A549 (cell line): ENCODE results near the gene POMT2. TPM values are rescaled to one million over a fixed set of nuclear protein-coding genes. Genes with fewer than 3 reads are reported as not detected.

ENCODE experiments used
- ATAC-seq, 2 experiments: fragments of 200-7000 bp in 1 of 2; fragments of >200 bp in 1 of 2; cut with Nextera tagmentation in 1 of 2; cut with Tn5 transposase in 1 of 2; 3 replicates each; pipeline versions ENCODE4 v1.8.0 to v1.9.1; 2018 to 2020; ENCODE audit warnings: mild to moderate bottlenecking in 1 of 2, moderate library complexity in 1 of 2
- CTCF ChIA-PET: fragments of 300-600 bp; sonication (Branson Sonifier 250); formaldehyde crosslinking; extraction: SDS; loops from one replicate; lab custom pipeline; 2021; ENCODE audit warnings: antibody characterized with exemption, inconsistent platforms; lab: Yijun Ruan, JAX
- POLR2A ChIA-PET: fragments of 350-600 bp; formaldehyde crosslinking; extraction: SDS; loops from one replicate; lab custom pipeline; 2021; ENCODE audit warnings: antibody characterized with exemption, inconsistent platforms; lab: Yijun Ruan, JAX
- DNase-seq, 2 experiments: peaks; one replicate each; pipeline versions ENCODE4 v3.0.0 to v3.0.0-alpha.2; 2011 to 2016; ENCODE audit warnings: low read depth in 1 of 2, low spot score in 1 of 2
- FAIRE-seq: peaks from 2 replicates; lab custom pipeline; 2011; peaks lifted over from hg19 to GRCh38; lab: Jason Lieb, UNC
- H3K27ac ChIP-seq, 2 experiments: fragments of >200 bp; sonication (Bioruptor Twin); formaldehyde crosslinking; 3 replicates each; pipeline ENCODE4 v1.5.1; 2016 to 2017
- H3K4me1 ChIP-seq: fragments of >200 bp; sonication (Bioruptor Twin); formaldehyde crosslinking; 3 replicates; pipeline ENCODE4 v1.6.1; 2016
- H3K4me2 ChIP-seq: fragments of >200 bp; sonication (Bioruptor Twin); formaldehyde crosslinking; 3 replicates; pipeline ENCODE4 v1.6.1; 2016
- H3K4me3 ChIP-seq: fragments of >200 bp; sonication (Bioruptor Twin); formaldehyde crosslinking; 3 replicates; pipeline ENCODE4 v1.5.1; 2016
- H3K9me3 ChIP-seq: fragments of >200 bp; sonication (Bioruptor Twin); formaldehyde crosslinking; 3 replicates; pipeline ENCODE4 v1.6.1; 2016
- ATOH8 ChIP-seq: fragments of 250-450 bp; sonication (Bioruptor Pico); IDR thresholded peaks from 2 replicates; pipeline ENCODE4 v1.5.0; 2020; ENCODE audit warnings: low read depth, mild to moderate bottlenecking, moderate library complexity
- BHLHE40 ChIP-seq: IDR thresholded peaks from 2 replicates; pipeline ENCODE4 v1.6.1; 2012; ENCODE audit warnings: low read depth, low read length, inconsistent platforms
- CHD2 ChIP-seq: fragments of 150-350 bp; IDR thresholded peaks from 2 replicates; pipeline ENCODE4 v1.6.1; 2014; ENCODE audit warnings: low read length; ENCODE audit not compliant: partially characterized antibody
- EHF ChIP-seq: fragments of 250-450 bp; sonication (Bioruptor Pico); IDR thresholded peaks from 2 replicates; pipeline ENCODE4 v1.5.0; 2020; ENCODE audit warnings: mild to moderate bottlenecking
- EHMT2 ChIP-seq: fragments of 200-600 bp; sonication (generic); IDR thresholded peaks from 2 replicates; pipeline ENCODE4 v1.6.1; 2016; ENCODE audit warnings: antibody characterized with exemption, low read depth, mild to moderate bottlenecking, moderate library complexity
- ELK1 ChIP-seq: fragments of 150-350 bp; IDR thresholded peaks from 2 replicates; pipeline ENCODE4 v1.6.1; 2014; ENCODE audit warnings: low read depth, mild to moderate bottlenecking, low read length
- ESRRA ChIP-seq: fragments of 150-350 bp; IDR thresholded peaks from 2 replicates; pipeline ENCODE4 v1.6.1; 2014; ENCODE audit warnings: mild to moderate bottlenecking, low read length, borderline replicate concordance
- FOSL2 ChIP-seq, 2 experiments: fragments of 450-650 bp in 1 of 2; fragments of >200 bp in 1 of 2; sonication (Bioruptor Twin) in 1 of 2; formaldehyde crosslinking; IDR thresholded peaks; 2 replicates each; pipeline versions ENCODE4 v1.5.0 to v1.6.1; 2016 to 2020; ENCODE audit warnings: mild to moderate bottlenecking in 1 of 2, moderate library complexity in 1 of 2
- HDAC2 ChIP-seq: fragments of 200-600 bp; sonication (generic); IDR thresholded peaks from 2 replicates; pipeline ENCODE4 v1.6.1; 2016
- HEYL ChIP-seq: fragments of 250-450 bp; sonication (Bioruptor Pico); IDR thresholded peaks from 2 replicates; pipeline ENCODE4 v1.8.0; 2021; ENCODE audit warnings: mild to moderate bottlenecking, moderate library complexity
- HOXA7 ChIP-seq: fragments of 250-450 bp; sonication (Bioruptor Pico); IDR thresholded peaks from 2 replicates; pipeline ENCODE4 v1.5.0; 2020; ENCODE audit warnings: mild to moderate bottlenecking, moderate library complexity
- HOXB5 ChIP-seq: fragments of 250-450 bp; sonication (Bioruptor Pico); IDR thresholded peaks from 2 replicates; pipeline ENCODE4 v1.5.0; 2020; ENCODE audit warnings: mild to moderate bottlenecking, moderate library complexity
- JUNB ChIP-seq: fragments of >200 bp; sonication (Bioruptor Twin); formaldehyde crosslinking; IDR thresholded peaks from 2 replicates; pipeline ENCODE4 v1.6.1; 2016
- KDM5A ChIP-seq: fragments of 200-600 bp; sonication (generic); IDR thresholded peaks from 2 replicates; pipeline ENCODE4 v1.6.1; 2016; ENCODE audit warnings: antibody characterized with exemption, mild to moderate bottlenecking
- NFE2L2 ChIP-seq: fragments of 150-350 bp; conservative IDR thresholded peaks from 2 replicates; pipeline ENCODE4 v1.6.1; 2014; ENCODE audit warnings: low read length
- PBX3 ChIP-seq: IDR thresholded peaks from 2 replicates; pipeline ENCODE4 v1.6.1; 2012
- POLR2A ChIP-seq: IDR thresholded peaks from 2 replicates; pipeline ENCODE4 v1.6.1; 2012; ENCODE audit warnings: mild to moderate bottlenecking, low read length
- RAD21 ChIP-seq, 2 experiments: fragments of >200 bp in 1 of 2; sonication (Bioruptor Twin) in 1 of 2; formaldehyde crosslinking in 1 of 2; IDR thresholded peaks in 1 of 2; conservative IDR thresholded peaks in 1 of 2; 2 replicates in 1 of 2; 3 replicates in 1 of 2; pipeline ENCODE4 v1.6.1; 2012 to 2018; ENCODE audit warnings: inconsistent platforms in 1 of 2
- RCOR1 ChIP-seq: fragments of 150-350 bp; IDR thresholded peaks from 2 replicates; pipeline ENCODE4 v1.6.1; 2014; ENCODE audit warnings: antibody characterized with exemption, low read length, low read depth
- RFX5 ChIP-seq: fragments of 450-650 bp; IDR thresholded peaks from 2 replicates; pipeline ENCODE4 v1.7.1; 2014; ENCODE audit warnings: antibody characterized with exemption, mild to moderate bottlenecking, moderate library complexity
- TFCP2L1 ChIP-seq: fragments of 250-450 bp; sonication (Bioruptor Pico); IDR thresholded peaks from 2 replicates; pipeline ENCODE4 v1.5.0; 2021; ENCODE audit warnings: mild to moderate bottlenecking
- TP53 ChIP-seq: fragments of 250-450 bp; sonication (Bioruptor Pico); IDR thresholded peaks from 2 replicates; pipeline ENCODE4 v1.5.0; 2021; ENCODE audit warnings: mild to moderate bottlenecking, moderate library complexity
- ZNF302 ChIP-seq: fragments of 250-450 bp; sonication (Bioruptor Pico); IDR thresholded peaks from 2 replicates; pipeline ENCODE4 v1.9.0; 2021; ENCODE audit warnings: inconsistent platforms, mild to moderate bottlenecking, moderate library complexity
- ZSCAN20 ChIP-seq: fragments of 250-450 bp; sonication (Bioruptor Pico); IDR thresholded peaks from 2 replicates; pipeline ENCODE4 v1.8.0; 2022; ENCODE audit warnings: mild to moderate bottlenecking, moderate library complexity
- WGBS: methylation state at CpG from one replicate; pipeline ENCODE4 v1.1.6; 2017; ENCODE audit errors: missing lambda C conversion rate; 5-methylcytosine and 5-hydroxymethylcytosine counted together
- polyA plus RNA-seq, 4 experiments: library from polyadenylated mRNA; depleted of rRNA in 3 of 4; stranded (reverse); fragments of >200 nt; fragmentation: RNase III in 1 of 4; extraction: RNeasy Plus Mini Kit Qiagen cat#74134 plus additional on column Dnase treatment in 1 of 4; gene quantifications; 2 replicates in 3 of 4; 3 replicates in 1 of 4; pipeline ENCODE4 v1.2.3, GENCODE V29; 2011 to 2017
- TF ChIP-seq, protein P1 (sequence below): fragments of >200 bp; sonication (Bioruptor Twin); formaldehyde crosslinking; IDR thresholded peaks from 2 replicates; pipeline ENCODE4 v1.6.1; 2016
- TF ChIP-seq, protein P2 (sequence below): fragments of >200 bp; sonication (Bioruptor Twin); formaldehyde crosslinking; IDR thresholded peaks from 3 replicates; pipeline ENCODE4 v1.6.1; 2016
- TF ChIP-seq, protein P3 (sequence below): fragments of 450-650 bp; IDR thresholded peaks from 2 replicates; pipeline ENCODE4 v1.6.1; 2014; ENCODE audit warnings: antibody characterized with exemption

Gene POMT2
- polyA plus RNA-seq, 2 of the 4 experiments (the other 2 are of a cell fraction) = 27.1 to 38.7 TPM

- ATAC-seq (no peak), FAIRE-seq (no peak), DNase-seq (no peak)
- ChIA-PET CTCF (interaction anchor here (1.0 to 10.0 kb wide), 4 partner anchors 9 to 22 kb away, joined by 3 to 116 read pairs (median 4); no protein-coding TSS in a partner anchor), POLR2A (no interaction called here)
- H3K4me1 ChIP-seq = peaks cover 14% of the 10 kb centered on the region
- no peak overlapping the region for H3K27ac ChIP-seq
- TF ChIP-seq POLR2A (no peak), EHF (CRISPR knock-in tag) (no peak), RAD21 (conservative IDR thresholded peaks at IDR 0.05 in 1 of 2, IDR thresholded peaks at IDR 0.05 in 1 of 2) (no peak), ZSCAN20 (no peak), CHD2 (no peak), TFCP2L1 (CRISPR knock-in tag) (no peak), HEYL (CRISPR knock-in tag) (no peak), HOXA7 (CRISPR knock-in tag) (no peak), NFE2L2 (no peak), ATOH8 (no peak), FOSL2 (IDR thresholded peaks at IDR 0.05) (no peak), FOSL2 (CRISPR knock-in tag; IDR thresholded peaks at IDR 0.05) (no peak), ESRRA (no peak), ZNF302 (CRISPR knock-in tag) (no peak), HDAC2 (no peak), TP53 (no peak), RCOR1 (no peak), RFX5 (no peak)
- TF ChIP-seq, protein P1, sequence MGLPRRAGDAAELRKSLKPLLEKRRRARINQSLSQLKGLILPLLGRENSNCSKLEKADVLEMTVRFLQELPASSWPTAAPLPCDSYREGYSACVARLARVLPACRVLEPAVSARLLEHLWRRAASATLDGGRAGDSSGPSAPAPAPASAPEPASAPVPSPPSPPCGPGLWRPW = no peak
- TF ChIP-seq, protein P2, sequence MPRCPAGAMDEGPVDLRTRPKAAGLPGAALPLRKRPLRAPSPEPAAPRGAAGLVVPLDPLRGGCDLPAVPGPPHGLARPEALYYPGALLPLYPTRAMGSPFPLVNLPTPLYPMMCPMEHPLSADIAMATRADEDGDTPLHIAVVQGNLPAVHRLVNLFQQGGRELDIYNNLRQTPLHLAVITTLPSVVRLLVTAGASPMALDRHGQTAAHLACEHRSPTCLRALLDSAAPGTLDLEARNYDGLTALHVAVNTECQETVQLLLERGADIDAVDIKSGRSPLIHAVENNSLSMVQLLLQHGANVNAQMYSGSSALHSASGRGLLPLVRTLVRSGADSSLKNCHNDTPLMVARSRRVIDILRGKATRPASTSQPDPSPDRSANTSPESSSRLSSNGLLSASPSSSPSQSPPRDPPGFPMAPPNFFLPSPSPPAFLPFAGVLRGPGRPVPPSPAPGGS = no peak
- H3K4me2 ChIP-seq = no peak overlapping the region
- no peak overlapping the region for H3K4me3 ChIP-seq
- WGBS = 98% methylated on average over 5 of the region's 5 CpGs
- no peaks in the 10 kb centered on the region for H3K9me3 ChIP-seq
Measured at GRCh38 chr14:77322951-77323350, 2.3 kb upstream of the POMT2 start.

DNA sequence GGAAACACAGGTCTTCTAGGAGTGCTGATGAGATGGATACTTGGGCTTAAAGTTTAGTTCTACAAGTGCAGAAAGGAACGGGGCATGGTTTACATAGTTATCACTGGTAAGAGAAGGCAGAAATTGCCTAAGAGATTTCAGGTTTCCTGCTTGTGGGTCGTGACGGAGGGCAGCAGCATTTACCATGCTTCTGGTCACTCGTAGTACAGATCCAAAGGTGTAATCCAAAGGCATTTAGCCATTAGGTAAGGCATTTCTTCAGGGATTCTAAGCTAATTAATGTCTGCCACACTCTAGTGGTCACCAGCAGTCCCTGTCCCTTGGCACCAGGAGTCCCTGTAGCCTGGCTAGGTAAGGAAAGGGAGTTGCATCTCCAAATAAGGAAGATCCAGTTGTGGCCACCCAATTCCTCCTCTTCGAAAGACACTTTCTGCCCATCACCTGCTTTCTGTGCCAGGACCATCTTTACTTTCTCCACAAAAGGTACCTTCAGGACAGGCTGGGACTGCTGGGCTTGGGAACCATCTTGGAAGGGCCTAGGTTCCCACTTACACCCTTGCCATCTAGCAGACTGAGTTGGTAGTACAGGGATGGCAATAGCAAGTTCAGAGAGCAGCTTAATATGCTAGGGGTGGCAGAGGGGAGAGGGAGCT, 1.7 kb upstream of the POMT2 start:
- Histone ChIP-seq H3K9me3 (no peaks in the 10 kb centered on the region), H3K4me3 (peak overlapping the region; percentile 99), H3K4me1 (peaks cover 14% of the 10 kb centered on the region), H3K4me2 (peak overlapping the region; percentile 75), H3K27ac (peak overlapping the region; percentile 99)
- no peak for FAIRE-seq
- 77% methylated on average over 5 of the region's 5 CpGs for WGBS
- ChIA-PET POLR2A (interaction anchor here (0.6 to 2.3 kb wide), 10 partner anchors 8 to 222 kb away, joined by 3 to 45 read pairs (median 6); no protein-coding TSS in a partner anchor), CTCF (interaction anchor here (0.6 to 10.0 kb wide), 5 partner anchors 16 to 169 kb away, joined by 3 to 116 read pairs (median 4); no protein-coding TSS in a partner anchor)
- DNase-seq = peak in 1 of 2 experiments; percentile 31
- no peak for TF ChIP-seq ELK1
- TF ChIP-seq BHLHE40 = no peak
- no peak for TF ChIP-seq HOXB5 (CRISPR knock-in tag)
- no peak for TF ChIP-seq JUNB
- no peak for TF ChIP-seq PBX3
- no peak for TF ChIP-seq EHMT2
- TF ChIP-seq, protein P3, sequence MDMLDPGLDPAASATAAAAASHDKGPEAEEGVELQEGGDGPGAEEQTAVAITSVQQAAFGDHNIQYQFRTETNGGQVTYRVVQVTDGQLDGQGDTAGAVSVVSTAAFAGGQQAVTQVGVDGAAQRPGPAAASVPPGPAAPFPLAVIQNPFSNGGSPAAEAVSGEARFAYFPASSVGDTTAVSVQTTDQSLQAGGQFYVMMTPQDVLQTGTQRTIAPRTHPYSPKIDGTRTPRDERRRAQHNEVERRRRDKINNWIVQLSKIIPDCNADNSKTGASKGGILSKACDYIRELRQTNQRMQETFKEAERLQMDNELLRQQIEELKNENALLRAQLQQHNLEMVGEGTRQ = no peak
- TF ChIP-seq KDM5A = no peak
- ATAC-seq = no peak
